WTC11 (cell line): ENCODE results near the gene GMIP. TPM values are rescaled to one million over a fixed set of nuclear protein-coding genes. Genes with fewer than 3 reads are reported as not detected.

Experiments used
- ATAC-seq: fragments of 200-7000 bp; cut with Tn5 transposase; 2 replicates; pipeline ENCODE4 v1.10.0; 2021; ENCODE audit warnings: mild to moderate bottlenecking, moderate library complexity
- CTCF ChIA-PET: fragments of 300-600 bp; sonication (Branson Sonifier 250); formaldehyde crosslinking; loops from one replicate; lab custom pipeline; 2021; ENCODE audit warnings: antibody characterized with exemption; lab: Charles Lee
- POLR2A ChIA-PET: fragments of 350-600 bp; sonication (Branson Sonifier 250); formaldehyde crosslinking; loops from one replicate; lab custom pipeline; 2021; ENCODE audit warnings: antibody characterized with exemption; lab: Charles Lee
- DNase-seq: peaks from one replicate; pipeline ENCODE4 v3.0.0; 2021; ENCODE audit warnings: low spot score
- H3K27ac Mint-ChIP-seq: 2 replicates; pipeline ENCODE4 v1.8.0; 2021; ENCODE audit warnings: mixed read lengths
- H3K27me3 Mint-ChIP-seq: 2 replicates; pipeline ENCODE4 v1.8.0; 2021; ENCODE audit warnings: low read depth, mild to moderate bottlenecking, moderate library complexity, mixed read lengths
- H3K36me3 Mint-ChIP-seq: 2 replicates; pipeline ENCODE4 v1.8.0; 2021; ENCODE audit warnings: mixed read lengths
- H3K4me1 Mint-ChIP-seq: 2 replicates; pipeline ENCODE4 v1.8.0; 2022; ENCODE audit warnings: mixed read lengths
- H3K4me3 Mint-ChIP-seq: 2 replicates; pipeline ENCODE4 v1.8.0; 2021; ENCODE audit warnings: mild to moderate bottlenecking, moderate library complexity, mixed read lengths
- H3K9me3 Mint-ChIP-seq: 2 replicates; pipeline ENCODE4 v1.8.0; 2021; ENCODE audit warnings: mixed read lengths
- CREB1 ChIP-seq: sonication (generic); formaldehyde crosslinking; IDR thresholded peaks from 2 replicates; pipeline ENCODE4 v1.8.0; 2023; ENCODE audit warnings: mild to moderate bottlenecking, missing genetic modification reagents
- EMX1 ChIP-seq: fragments of 250-450 bp; sonication (Bioruptor Pico); IDR thresholded peaks from 2 replicates; pipeline ENCODE4 v1.8.0; 2021; ENCODE audit warnings: mild to moderate bottlenecking
- ESRRA ChIP-seq: sonication (generic); formaldehyde crosslinking; IDR thresholded peaks from 2 replicates; pipeline ENCODE4 v1.8.1; 2022; ENCODE audit warnings: mild to moderate bottlenecking, missing genetic modification reagents, borderline replicate concordance
- FOXK1 ChIP-seq: sonication (generic); formaldehyde crosslinking; IDR thresholded peaks from 2 replicates; pipeline ENCODE4 v1.8.0; 2022; ENCODE audit warnings: mild to moderate bottlenecking, moderate library complexity, missing genetic modification reagents
- GTF2I ChIP-seq: fragments of 250-450 bp; sonication (Bioruptor Pico); conservative IDR thresholded peaks from 2 replicates; pipeline ENCODE4 v1.4.0; 2021; ENCODE audit warnings: mild to moderate bottlenecking
- NFATC4 ChIP-seq: fragments of 250-450 bp; sonication (Bioruptor Pico); IDR thresholded peaks from 2 replicates; pipeline ENCODE4 v1.9.0; 2021; ENCODE audit warnings: mild to moderate bottlenecking
- NFE2L1 ChIP-seq: sonication (generic); formaldehyde crosslinking; IDR thresholded peaks from 2 replicates; pipeline ENCODE4 v1.8.1; 2023; ENCODE audit warnings: missing genetic modification reagents
- NFYB ChIP-seq: sonication (generic); formaldehyde crosslinking; conservative IDR thresholded peaks from 2 replicates; pipeline ENCODE4 v1.8.0; 2022; ENCODE audit warnings: low read depth, missing genetic modification reagents
- NR2C2 ChIP-seq: sonication (generic); formaldehyde crosslinking; IDR thresholded peaks from 2 replicates; pipeline ENCODE4 v1.8.0; 2022; ENCODE audit warnings: mild to moderate bottlenecking, missing genetic modification reagents
- NR3C1 ChIP-seq: sonication (generic); formaldehyde crosslinking; conservative IDR thresholded peaks from 2 replicates; pipeline ENCODE4 v1.8.1; 2023; ENCODE audit warnings: low read depth, mild to moderate bottlenecking, missing genetic modification reagents
- TEAD1 ChIP-seq: sonication (generic); formaldehyde crosslinking; IDR thresholded peaks from 2 replicates; pipeline ENCODE4 v1.8.0; 2022; ENCODE audit warnings: mild to moderate bottlenecking, missing genetic modification reagents
- TEAD4 ChIP-seq: sonication (generic); formaldehyde crosslinking; IDR thresholded peaks from 2 replicates; pipeline ENCODE4 v1.8.0; 2022; ENCODE audit warnings: mild to moderate bottlenecking, missing genetic modification reagents
- TP53 ChIP-seq: sonication (generic); formaldehyde crosslinking; IDR thresholded peaks from 2 replicates; pipeline ENCODE4 v1.8.1; 2023; ENCODE audit warnings: mild to moderate bottlenecking, missing genetic modification reagents
- ZBTB21 ChIP-seq: sonication (generic); formaldehyde crosslinking; IDR thresholded peaks from 2 replicates; pipeline ENCODE4 v1.8.1; 2023; ENCODE audit warnings: mild to moderate bottlenecking, missing genetic modification reagents, borderline replicate concordance
- ZNF219 ChIP-seq: sonication (generic); formaldehyde crosslinking; IDR thresholded peaks from 2 replicates; pipeline ENCODE4 v1.8.0; 2023; ENCODE audit warnings: missing genetic modification reagents, mild to moderate bottlenecking, borderline replicate concordance
- ZNF232 ChIP-seq: sonication (generic); formaldehyde crosslinking; IDR thresholded peaks from 2 replicates; pipeline ENCODE4 v1.8.0; 2022; ENCODE audit warnings: mild to moderate bottlenecking, missing genetic modification reagents
- total RNA-seq: library from RNA; stranded (reverse); gene quantifications from 3 replicates; pipeline ENCODE4 v1.2.3, GENCODE V29; 2021
- TF ChIP-seq, protein P1 (sequence below): fragments of 250-450 bp; sonication (Bioruptor Pico); conservative IDR thresholded peaks from 2 replicates; pipeline ENCODE4 v1.9.0; 2021; ENCODE audit warnings: mild to moderate bottlenecking
- TF ChIP-seq, protein P2 (sequence below): sonication (generic); formaldehyde crosslinking; IDR thresholded peaks from 2 replicates; pipeline ENCODE4 v1.8.1; 2022; ENCODE audit warnings: missing genetic modification reagents, borderline replicate concordance
- TF ChIP-seq, protein P3 (sequence below): sonication (generic); formaldehyde crosslinking; IDR thresholded peaks from 2 replicates; pipeline ENCODE4 v1.8.0; 2022; ENCODE audit warnings: mild to moderate bottlenecking, missing genetic modification reagents
- TF ChIP-seq, protein P4 (sequence below): sonication (generic); formaldehyde crosslinking; IDR thresholded peaks from 2 replicates; pipeline ENCODE4 v1.8.0; 2022; ENCODE audit warnings: mild to moderate bottlenecking, missing genetic modification reagents
- TF ChIP-seq, protein P5 (sequence below): sonication (generic); formaldehyde crosslinking; IDR thresholded peaks from 2 replicates; pipeline ENCODE4 v1.8.1; 2023; ENCODE audit warnings: mild to moderate bottlenecking, moderate library complexity, missing genetic modification reagents

GMIP gene
- total RNA-seq, 1 experiment from 2014 or later = 23.0 TPM

DNA sequence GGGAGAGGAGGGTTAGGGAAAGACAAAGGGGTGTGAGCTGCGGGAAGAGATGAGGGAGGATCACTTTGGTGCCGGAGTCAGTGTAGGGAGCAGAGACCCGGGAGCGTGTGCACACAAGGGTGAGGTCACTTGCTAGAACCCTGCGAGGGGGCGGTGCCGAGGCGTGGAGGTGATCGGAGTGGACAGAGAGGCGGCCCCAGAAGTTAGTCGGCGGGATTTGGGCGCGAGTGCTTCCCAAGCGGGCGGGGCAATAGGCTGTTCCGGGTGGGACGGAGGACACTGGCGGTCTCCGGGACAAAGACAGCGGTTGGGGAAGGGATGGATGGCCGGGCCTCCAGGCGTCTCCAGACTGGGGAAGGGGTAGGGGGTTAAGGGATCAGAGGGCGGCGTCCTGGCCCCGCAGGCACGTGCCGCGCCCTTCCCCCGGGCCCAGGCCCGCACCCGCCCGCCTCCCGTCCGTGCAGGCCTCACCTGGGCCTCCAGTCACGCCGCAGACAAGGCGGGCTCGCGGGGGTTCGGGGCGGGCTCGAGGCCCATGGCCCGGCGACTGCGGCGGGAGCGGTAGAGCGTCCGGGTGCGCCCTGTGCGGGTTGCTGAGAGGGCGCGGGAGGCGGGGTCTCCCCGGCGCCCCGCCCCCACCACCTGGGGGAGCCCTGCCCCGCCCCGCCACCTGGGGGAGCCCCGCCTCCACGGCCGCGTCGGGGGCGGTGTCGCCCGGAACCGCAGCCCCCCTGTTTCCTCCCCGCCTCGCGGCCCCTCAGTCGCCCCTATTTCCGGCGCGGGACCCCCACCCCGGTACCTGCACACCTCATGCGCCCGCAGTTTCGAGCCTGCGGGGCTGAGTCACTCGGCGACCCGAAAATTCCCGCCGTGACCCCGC, 15.6 kb downstream of the GMIP start, which contains the start of gene LPAR2 (continued):
- TF ChIP-seq NR2C2 = no peak
- no peak for TF ChIP-seq TEAD4 (CRISPR knock-in tag)
- no peak for TF ChIP-seq NFYB (CRISPR knock-in tag)
- no peak for TF ChIP-seq GTF2I
- no peak for TF ChIP-seq CREB1
- TF ChIP-seq TEAD1 (CRISPR knock-in tag) = 0 out of 2 replicates have a peak, but pooled peaks have one; percentile 21
- TF ChIP-seq, protein P1, sequence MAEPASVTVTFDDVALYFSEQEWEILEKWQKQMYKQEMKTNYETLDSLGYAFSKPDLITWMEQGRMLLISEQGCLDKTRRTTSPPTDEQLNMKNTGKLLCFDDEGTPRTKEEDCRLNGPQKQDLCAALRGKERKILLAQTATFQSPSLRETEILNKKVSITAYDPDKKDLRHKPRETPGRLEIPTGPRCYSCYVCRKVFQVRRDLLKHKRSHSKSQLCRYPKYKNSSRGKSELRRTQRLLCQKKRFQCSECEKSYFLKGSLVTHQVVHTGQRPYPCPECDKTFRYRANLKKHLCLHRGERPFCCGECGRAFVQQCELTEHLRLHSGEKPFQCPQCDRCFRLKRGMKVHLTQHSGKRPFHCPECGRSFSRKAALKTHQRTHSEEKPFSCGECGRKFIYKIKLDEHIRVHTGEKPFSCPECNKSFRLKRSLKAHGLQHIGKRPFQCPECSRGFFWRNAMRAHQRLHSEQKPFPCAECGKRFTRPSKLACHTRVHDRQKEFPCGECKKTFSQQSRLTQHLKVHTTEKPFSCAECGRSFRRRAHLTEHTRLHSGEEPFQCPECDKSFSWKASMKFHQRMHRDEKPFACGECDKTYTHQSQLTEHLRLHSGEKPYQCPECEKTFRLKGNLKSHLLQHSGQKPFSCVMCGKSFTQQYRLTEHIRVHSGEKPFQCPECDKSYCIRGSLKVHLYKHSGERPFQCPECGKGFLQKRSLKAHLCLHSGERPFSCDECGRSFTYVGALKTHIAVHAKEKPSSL (CRISPR knock-in tag) = no peak
- peak; percentile 49; the same call in 1 of the 2 replicates for TF ChIP-seq FOXK1 (CRISPR knock-in tag)
- 0 out of 2 replicates have a peak, but pooled peaks have one; percentile 13 for TF ChIP-seq EMX1
- TF ChIP-seq NFATC4 (CRISPR knock-in tag) = no peak; the same call in 1 of the 2 replicates
- peak; percentile 9; the same call in 1 of the 2 replicates for TF ChIP-seq NFE2L1
- no peak for TF ChIP-seq ZNF219 (CRISPR knock-in tag)
- TF ChIP-seq, protein P2, sequence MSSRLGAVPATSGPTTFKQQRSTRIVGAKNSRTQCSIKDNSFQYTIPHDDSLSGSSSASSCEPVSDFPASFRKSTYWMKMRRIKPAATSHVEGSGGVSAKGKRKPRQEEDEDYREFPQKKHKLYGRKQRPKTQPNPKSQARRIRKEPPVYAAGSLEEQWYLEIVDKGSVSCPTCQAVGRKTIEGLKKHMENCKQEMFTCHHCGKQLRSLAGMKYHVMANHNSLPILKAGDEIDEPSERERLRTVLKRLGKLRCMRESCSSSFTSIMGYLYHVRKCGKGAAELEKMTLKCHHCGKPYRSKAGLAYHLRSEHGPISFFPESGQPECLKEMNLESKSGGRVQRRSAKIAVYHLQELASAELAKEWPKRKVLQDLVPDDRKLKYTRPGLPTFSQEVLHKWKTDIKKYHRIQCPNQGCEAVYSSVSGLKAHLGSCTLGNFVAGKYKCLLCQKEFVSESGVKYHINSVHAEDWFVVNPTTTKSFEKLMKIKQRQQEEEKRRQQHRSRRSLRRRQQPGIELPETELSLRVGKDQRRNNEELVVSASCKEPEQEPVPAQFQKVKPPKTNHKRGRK (CRISPR knock-in tag) = no peak

DNA sequence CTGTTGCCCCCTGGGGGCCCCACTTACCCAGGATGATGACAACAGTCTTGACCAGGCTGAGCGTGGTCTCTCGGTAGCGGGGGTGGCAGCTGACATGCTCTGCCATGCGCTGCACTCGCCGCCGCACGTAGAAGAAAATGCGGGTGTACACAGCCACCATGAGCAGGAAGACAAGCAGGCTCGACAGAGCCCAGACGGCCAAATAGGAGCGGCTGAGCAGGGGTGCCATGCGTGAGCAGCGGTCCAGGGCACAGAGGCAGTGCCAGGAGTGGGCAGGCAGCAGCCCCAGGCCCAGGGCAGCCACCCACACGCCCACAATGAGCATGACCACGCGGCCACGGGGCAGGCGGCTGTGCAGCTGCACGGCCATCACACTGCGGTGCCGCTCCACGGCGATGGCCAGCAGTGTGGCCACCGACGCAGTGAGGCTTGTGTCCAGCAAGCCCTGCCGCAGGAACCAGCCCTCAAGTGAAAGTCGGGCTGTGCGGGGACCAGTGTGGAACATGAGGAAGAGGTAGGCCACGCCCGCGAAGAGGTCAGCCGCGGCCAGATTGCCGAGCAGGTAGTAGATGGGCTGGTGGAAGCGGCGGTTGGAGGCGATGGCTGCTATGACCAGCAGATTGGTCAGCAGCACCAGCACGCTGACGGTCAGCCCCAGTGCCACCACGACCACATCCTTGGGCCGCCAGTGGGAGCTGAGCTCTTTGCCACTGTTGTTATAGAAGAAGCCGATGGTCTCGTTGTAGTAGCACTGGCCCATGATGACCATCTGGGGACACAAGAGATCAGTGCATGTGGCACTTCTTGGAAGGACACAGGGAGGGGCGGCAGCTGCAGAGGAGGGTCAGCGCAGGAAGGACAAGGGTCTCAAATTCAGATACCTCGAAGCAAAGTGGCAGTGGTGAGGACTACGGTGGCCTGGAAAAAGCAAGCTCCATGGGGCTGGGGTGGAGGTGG, 16.7 kb downstream of the GMIP start:
- ChIA-PET CTCF (interaction anchor here (0.5 to 2.2 kb wide), 6 partner anchors 10 to 1485 kb away, joined by 3 to 14 read pairs (median 4); partner anchors contain the start of gene GMIP), POLR2A (no interaction called here)
- H3K4me1 Mint-ChIP-seq = peaks cover 17% of the 10 kb centered on the region
- no peaks in the 10 kb centered on the region for H3K9me3 Mint-ChIP-seq
- H3K27ac Mint-ChIP-seq = no peak overlapping the region
- H3K27me3 Mint-ChIP-seq = no peaks in the 10 kb centered on the region; the same call in 1 of the 2 replicates
- no peak for ATAC-seq
- peaks cover 16% of the 10 kb centered on the region for H3K36me3 Mint-ChIP-seq
- TF ChIP-seq, protein P3, sequence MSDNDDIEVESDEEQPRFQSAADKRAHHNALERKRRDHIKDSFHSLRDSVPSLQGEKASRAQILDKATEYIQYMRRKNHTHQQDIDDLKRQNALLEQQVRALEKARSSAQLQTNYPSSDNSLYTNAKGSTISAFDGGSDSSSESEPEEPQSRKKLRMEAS (CRISPR knock-in tag) = no peak
- TF ChIP-seq TP53 (CRISPR knock-in tag) (0 out of 2 replicates have a peak, but pooled peaks have one; percentile 55), ZBTB21 (CRISPR knock-in tag) (0 out of 2 replicates have a peak, but pooled peaks have one; percentile 14), ZNF232 (CRISPR knock-in tag) (no peak), NR3C1 (CRISPR knock-in tag) (0 out of 2 replicates have a peak, but pooled peaks have one; percentile 64), ESRRA (CRISPR knock-in tag) (0 out of 2 replicates have a peak, but pooled peaks have one; percentile 57)
- TF ChIP-seq, protein P4, sequence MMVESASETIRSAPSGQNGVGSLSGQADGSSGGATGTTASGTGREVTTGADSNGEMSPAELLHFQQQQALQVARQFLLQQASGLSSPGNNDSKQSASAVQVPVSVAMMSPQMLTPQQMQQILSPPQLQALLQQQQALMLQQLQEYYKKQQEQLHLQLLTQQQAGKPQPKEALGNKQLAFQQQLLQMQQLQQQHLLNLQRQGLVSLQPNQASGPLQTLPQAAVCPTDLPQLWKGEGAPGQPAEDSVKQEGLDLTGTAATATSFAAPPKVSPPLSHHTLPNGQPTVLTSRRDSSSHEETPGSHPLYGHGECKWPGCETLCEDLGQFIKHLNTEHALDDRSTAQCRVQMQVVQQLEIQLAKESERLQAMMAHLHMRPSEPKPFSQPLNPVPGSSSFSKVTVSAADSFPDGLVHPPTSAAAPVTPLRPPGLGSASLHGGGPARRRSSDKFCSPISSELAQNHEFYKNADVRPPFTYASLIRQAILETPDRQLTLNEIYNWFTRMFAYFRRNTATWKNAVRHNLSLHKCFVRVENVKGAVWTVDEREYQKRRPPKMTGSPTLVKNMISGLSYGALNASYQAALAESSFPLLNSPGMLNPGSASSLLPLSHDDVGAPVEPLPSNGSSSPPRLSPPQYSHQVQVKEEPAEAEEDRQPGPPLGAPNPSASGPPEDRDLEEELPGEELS (CRISPR knock-in tag) = 0 out of 2 replicates have a peak, but pooled peaks have one; percentile 33
- TF ChIP-seq, protein P5, sequence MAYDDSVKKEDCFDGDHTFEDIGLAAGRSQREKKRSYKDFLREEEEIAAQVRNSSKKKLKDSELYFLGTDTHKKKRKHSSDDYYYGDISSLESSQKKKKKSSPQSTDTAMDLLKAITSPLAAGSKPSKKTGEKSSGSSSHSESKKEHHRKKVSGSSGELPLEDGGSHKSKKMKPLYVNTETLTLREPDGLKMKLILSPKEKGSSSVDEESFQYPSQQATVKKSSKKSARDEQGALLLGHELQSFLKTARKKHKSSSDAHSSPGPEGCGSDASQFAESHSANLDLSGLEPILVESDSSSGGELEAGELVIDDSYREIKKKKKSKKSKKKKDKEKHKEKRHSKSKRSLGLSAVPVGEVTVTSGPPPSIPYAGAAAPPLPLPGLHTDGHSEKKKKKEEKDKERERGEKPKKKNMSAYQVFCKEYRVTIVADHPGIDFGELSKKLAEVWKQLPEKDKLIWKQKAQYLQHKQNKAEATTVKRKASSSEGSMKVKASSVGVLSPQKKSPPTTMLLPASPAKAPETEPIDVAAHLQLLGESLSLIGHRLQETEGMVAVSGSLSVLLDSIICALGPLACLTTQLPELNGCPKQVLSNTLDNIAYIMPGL = peak; percentile 12; the same call in 1 of the 2 replicates
- H3K4me3 Mint-ChIP-seq = peak overlapping the region; percentile 90
- DNase-seq = no peak
